Jurkat, Clone E6-1 (cell line): ENCODE measurements around the gene PTRH1.

ENCODE experiments used
- DNase-seq: peaks from one replicate; pipeline ENCODE4 v3.0.0-alpha.2; 2011; ENCODE audit warnings: low read depth, low spot score
- H3K4me3 ChIP-seq: 2 replicates; pipeline ENCODE4 v1.5.1; 2011; ENCODE audit warnings: mild to moderate bottlenecking, low read length, control low read depth, moderate library complexity

PTRH1 gene

DNA sequence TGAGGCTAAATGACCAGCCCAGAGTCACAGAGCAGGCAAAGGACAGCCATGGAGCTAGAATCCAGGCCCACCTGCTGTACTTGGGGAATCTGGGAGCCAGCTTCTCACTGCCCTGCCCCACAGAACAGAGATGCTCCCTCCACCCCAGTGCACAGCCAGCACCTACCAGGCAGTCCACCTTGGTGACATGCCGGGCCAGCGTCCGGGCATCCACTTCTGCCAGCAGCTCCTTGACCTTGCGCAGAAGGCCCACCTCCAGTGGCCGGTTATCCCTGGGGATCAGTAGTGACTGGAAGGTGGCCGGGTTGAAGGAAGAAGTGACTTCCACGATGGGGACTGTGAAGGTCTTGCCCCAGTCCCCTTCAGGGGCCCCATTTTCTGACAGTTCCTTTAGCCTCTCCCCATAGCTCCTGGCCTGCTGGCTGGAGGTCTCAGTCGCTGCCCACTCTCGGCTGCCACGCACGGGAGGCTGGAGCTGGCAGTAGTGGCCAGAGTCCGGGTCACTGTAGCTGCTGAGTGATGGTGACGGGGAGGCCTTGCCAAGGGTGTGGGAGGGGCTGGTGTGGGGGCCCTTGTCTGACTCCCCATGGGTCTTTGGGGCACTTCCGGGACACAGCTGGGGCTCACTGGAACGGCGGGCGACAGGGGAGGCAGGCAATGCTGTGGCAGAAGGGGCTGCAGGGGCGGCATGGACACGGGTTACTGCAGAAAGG is 29.1 kb upstream of the PTRH1 start:
- no peak overlapping the region for H3K4me3 ChIP-seq
- no peak for DNase-seq

GRCh38 chr9:127742435-127743088 is 27.1 kb upstream of the PTRH1 start:
- no peak overlapping the region for H3K4me3 ChIP-seq
- DNase-seq: no peak

GRCh38 chr9:127741831-127742434 is 26.5 kb upstream of the PTRH1 start:
- no peak for DNase-seq
- no peak overlapping the region for H3K4me3 ChIP-seq

DNA sequence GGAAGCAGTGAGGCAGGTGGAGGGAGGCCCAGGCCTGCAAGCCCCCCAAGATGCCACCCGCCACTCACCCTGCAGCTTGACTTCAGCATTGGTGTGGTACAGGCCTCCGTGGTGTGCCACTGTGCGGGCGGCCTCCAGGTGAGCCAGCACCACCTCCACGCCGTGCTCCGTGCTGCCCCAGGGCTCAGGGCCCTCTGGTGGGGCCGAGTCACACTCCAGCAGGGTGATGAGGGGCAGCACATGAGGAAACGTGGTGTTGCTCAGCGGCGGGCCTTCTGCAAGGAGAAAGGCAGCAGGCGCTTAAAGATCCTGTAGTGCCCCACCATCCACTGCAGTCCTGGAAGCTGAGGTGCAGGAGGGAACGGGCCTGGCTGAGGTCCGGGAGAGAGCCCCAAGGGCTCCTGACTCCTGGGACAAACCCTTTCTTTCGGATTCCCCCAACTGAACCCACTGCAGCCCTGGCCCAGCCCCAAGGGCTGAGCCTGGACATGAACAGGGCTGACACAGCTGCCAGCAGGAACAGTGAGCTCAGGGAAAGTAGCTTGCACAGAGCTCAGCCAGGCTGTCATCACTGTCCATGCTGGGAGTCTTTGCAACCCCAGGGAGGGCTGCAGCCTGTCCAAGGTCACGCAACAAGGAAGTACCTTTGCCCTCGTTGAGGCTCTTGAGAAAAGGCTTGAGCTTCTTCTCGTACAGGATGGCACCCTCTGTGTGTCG is 24.3 kb upstream of the PTRH1 start:
- DNase-seq: no peak
- no peak overlapping the region for H3K4me3 ChIP-seq

GRCh38 chr9:127738666-127739065 is 23.2 kb upstream of the PTRH1 start:
- DNase-seq: no peak
- H3K4me3 ChIP-seq: no peak overlapping the region

GRCh38 chr9:127735530-127736185 is 20.2 kb upstream of the PTRH1 start:
- peak overlapping the region; percentile 41 for H3K4me3 ChIP-seq
- no peak for DNase-seq

GRCh38 chr9:127734747-127735529 is 19.5 kb upstream of the PTRH1 start, which contains the start of gene TOR2A:
TOR2A (minus strand) TSS chr9:127735294; CDS start chr9:127735270, 24 bp downstream.
- peak; percentile 95 for DNase-seq
- H3K4me3 ChIP-seq: peak within 1 kb of the TSS; percentile 70

DNA sequence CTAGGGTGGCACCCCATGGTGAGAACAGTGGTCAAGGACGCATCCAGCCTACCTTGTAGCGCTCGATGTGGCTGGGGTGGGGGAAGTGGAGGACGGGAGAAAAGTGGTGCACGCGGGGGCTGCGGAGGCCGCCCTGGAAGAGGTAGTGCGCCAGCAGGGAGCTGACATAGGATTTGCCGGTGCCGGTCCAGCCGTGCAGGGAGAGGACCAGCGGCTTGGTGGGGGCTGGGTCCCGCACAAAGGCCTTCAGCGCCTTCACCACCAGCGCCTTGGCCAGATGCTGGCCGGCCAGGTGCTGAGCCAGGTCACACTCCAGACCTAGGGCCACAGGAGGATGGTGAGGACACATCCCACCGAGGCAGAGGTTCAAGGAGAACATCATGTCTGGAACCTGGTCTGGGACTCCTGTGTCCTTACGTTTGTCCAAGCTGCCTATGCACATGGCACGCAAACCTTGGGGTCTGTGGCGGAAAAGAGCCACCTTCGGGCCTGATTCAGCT is 18.8 kb upstream of the PTRH1 start:
- no peak for DNase-seq
- peak overlapping the region; percentile 70 for H3K4me3 ChIP-seq

DNA sequence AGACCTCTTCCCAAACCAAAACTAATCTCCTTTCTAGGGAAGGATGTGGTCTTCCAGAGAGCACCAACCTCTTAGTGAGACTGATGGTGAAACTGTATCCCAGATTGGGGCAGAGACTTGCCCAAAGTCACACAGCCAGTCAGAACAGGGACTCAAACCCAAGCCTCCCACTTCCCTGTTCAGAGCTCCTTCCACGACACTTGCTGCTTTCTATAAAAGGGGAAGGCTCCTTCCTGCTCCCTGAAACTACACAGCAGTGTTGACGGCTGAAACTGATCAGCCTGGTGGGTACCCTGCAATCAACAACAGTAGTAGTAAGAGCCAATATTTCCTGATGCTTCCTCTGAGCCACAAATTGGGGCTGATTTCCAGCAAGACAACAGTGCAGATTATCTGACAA is 18.2 kb upstream of the PTRH1 start:
- no peak for DNase-seq
- no peak overlapping the region for H3K4me3 ChIP-seq

- H3K4me3 ChIP-seq: no peak overlapping the region
- no peak for DNase-seq
Measured at GRCh38 chr9:127732444-127732843, 17.0 kb upstream of the PTRH1 start.

- DNase-seq: no peak
- H3K4me3 ChIP-seq: no peak overlapping the region
Measured at GRCh38 chr9:127731938-127732337, 16.5 kb upstream of the PTRH1 start.

DNA sequence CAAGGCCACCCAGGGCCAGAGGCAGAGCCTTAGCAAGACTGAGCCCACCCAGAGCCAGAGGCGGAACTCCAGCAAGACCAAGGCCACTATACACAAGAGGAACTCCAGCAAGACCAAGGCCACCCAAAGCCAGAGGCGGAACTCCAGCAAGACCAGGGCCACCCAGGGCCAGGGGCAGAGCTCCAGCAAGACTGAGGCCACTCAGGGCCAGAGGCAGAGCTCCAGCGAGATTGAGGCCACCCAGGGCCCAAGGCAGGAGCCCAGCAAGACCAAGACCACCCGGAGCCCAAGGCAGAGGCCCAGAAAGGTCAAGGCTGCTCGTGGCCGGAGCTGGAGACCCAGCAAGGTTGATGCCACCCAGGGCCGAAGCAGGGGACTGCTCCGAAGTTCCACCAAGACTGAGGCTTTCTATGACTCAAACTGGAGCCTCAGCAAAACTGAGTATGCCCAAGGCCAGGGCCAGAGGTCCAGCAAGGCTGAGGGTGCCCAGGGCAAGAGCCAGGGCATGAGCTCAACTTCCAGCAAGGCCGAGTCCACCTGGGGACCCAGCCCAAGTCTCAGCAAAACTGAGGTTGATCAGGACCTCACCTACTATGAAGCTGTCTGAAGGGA is 15.4 kb upstream of the PTRH1 start:
- no peak for DNase-seq
- no peak overlapping the region for H3K4me3 ChIP-seq

- DNase-seq: no peak
- no peak overlapping the region for H3K4me3 ChIP-seq
Measured at GRCh38 chr9:127730262-127730661, 14.8 kb upstream of the PTRH1 start.

- no peak for DNase-seq
- no peak overlapping the region for H3K4me3 ChIP-seq
Measured at GRCh38 chr9:127729522-127730256, 14.2 kb upstream of the PTRH1 start.

GRCh38 chr9:127728808-127729207 is 13.3 kb upstream of the PTRH1 start:
- no peak overlapping the region for H3K4me3 ChIP-seq
- no peak for DNase-seq

DNA sequence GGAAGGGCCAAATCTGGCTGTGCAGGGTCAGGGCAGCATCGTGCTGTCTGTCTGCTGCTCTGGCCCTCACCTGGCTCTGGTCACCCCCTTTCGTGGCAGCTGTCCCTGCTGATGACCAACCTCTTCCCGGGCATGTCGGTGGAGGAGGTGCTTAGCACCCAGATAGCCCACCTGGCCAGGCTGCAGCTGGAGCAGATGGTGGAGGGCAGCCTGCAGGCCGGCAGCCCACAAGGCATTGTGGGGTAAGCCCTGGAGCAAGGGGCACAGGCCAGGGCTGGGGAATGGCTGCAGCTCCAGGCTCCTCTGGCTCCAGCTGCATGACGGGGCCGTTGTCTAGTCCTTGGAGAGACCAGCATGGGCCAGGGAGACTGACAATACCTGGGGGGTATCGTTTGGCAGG is 11.4 kb upstream of the PTRH1 start:
- no peak overlapping the region for H3K4me3 ChIP-seq
- DNase-seq: no peak

- DNase-seq: no peak
- H3K4me3 ChIP-seq: no peak overlapping the region
Measured at GRCh38 chr9:127724012-127724411, 8.5 kb upstream of the PTRH1 start.
